GM23338 (cell line): ENCODE results near the gene ENOPH1. TPM values are rescaled to one million over a fixed set of nuclear protein-coding genes. Genes with fewer than 3 reads are reported as not detected.
A peak's percentile ranks its signal among the peaks of the same experiment; 100 is the strongest.
"Not testable (repeated sequence)": the region's sequence is repeated elsewhere in the genome, so short reads cannot be mapped to it uniquely, and the experiment has no call there.

Source experiments
- ATAC-seq: fragments of 200-7000 bp; cut with Tn5 transposase; 3 replicates; pipeline ENCODE4 v1.9.1; 2020
- DNase-seq: peaks from one replicate; pipeline ENCODE4 v3.0.0-alpha.2; 2015; ENCODE audit warnings: low spot score
- H2AFZ ChIP-seq: fragments of 200-600 bp; sonication (generic); 2 replicates; pipeline ENCODE4 v1.8.0; 2016; ENCODE audit warnings: antibody characterized with exemption, mild to moderate bottlenecking, moderate library complexity
- H3F3A ChIP-seq: fragments of 200-600 bp; sonication (generic); replicated peaks from 2 replicates; pipeline ENCODE4 v1.8.0; 2017; ENCODE audit warnings: antibody characterized with exemption, mixed run types, low read depth
- H3K27ac ChIP-seq: fragments of 200-600 bp; sonication (generic); 2 replicates; pipeline ENCODE4 v1.6.1; 2016; ENCODE audit warnings: low read depth
- H3K27me3 ChIP-seq: fragments of 200-600 bp; sonication (generic); 2 replicates; pipeline ENCODE4 v1.8.0; 2016; ENCODE audit warnings: mild to moderate bottlenecking, mixed run types, moderate library complexity; ENCODE audit not compliant: insufficient read depth
- H3K36me3 ChIP-seq: fragments of 200-600 bp; sonication (generic); 2 replicates; pipeline ENCODE4 v1.8.0; 2016; ENCODE audit warnings: mild to moderate bottlenecking; ENCODE audit not compliant: insufficient read depth
- H3K4me1 ChIP-seq: fragments of 200-600 bp; sonication (generic); 2 replicates; pipeline ENCODE4 v1.8.0; 2016; ENCODE audit warnings: mild to moderate bottlenecking, moderate library complexity; ENCODE audit not compliant: insufficient read depth
- H3K4me2 ChIP-seq: fragments of 200-600 bp; sonication (generic); 2 replicates; pipeline ENCODE4 v1.7.1; 2017; ENCODE audit warnings: mixed run types
- H3K4me3 ChIP-seq: fragments of 200-600 bp; sonication (generic); 2 replicates; pipeline ENCODE4 v1.6.1; 2016; ENCODE audit warnings: mixed run types
- H3K79me2 ChIP-seq: fragments of 200-600 bp; sonication (generic); replicated peaks from 2 replicates; pipeline ENCODE4 v1.8.0; 2017; ENCODE audit warnings: mild to moderate bottlenecking; ENCODE audit not compliant: insufficient read depth
- H3K9me2 ChIP-seq: fragments of 200-600 bp; sonication (generic); 2 replicates; pipeline ENCODE4 v1.8.0; 2017; ENCODE audit not compliant: insufficient read depth
- H4K20me1 ChIP-seq: fragments of 200-600 bp; sonication (generic); replicated peaks from 2 replicates; pipeline ENCODE4 v1.8.0; 2017; ENCODE audit warnings: mild to moderate bottlenecking; ENCODE audit not compliant: insufficient read depth
- H3K27ac Mint-ChIP-seq: 2 replicates; pipeline ENCODE4 v1.8.0; 2020; ENCODE audit warnings: inconsistent platforms, mild to moderate bottlenecking, moderate library complexity, mixed read lengths
- H3K27me3 Mint-ChIP-seq: 3 replicates; pipeline ENCODE4 v1.8.0; 2022; ENCODE audit warnings: low read depth, mild to moderate bottlenecking, moderate library complexity, mixed read lengths, inconsistent platforms; ENCODE audit not compliant: insufficient read depth, poor library complexity
- H3K36me3 Mint-ChIP-seq: 3 replicates; pipeline ENCODE4 v1.8.0; 2021; ENCODE audit warnings: low read depth, mild to moderate bottlenecking, inconsistent platforms, moderate library complexity, mixed read lengths
- H3K4me1 Mint-ChIP-seq: 3 replicates; pipeline ENCODE4 v1.8.0; 2020; ENCODE audit warnings: mild to moderate bottlenecking, inconsistent platforms, mixed read lengths
- H3K4me3 Mint-ChIP-seq: 3 replicates; pipeline ENCODE4 v1.8.0; 2021; ENCODE audit warnings: moderate library complexity, mild to moderate bottlenecking, inconsistent platforms, mixed read lengths
- H3K9me3 Mint-ChIP-seq: 3 replicates; pipeline ENCODE4 v1.8.0; 2020; ENCODE audit warnings: moderate library complexity, mild to moderate bottlenecking, inconsistent platforms, mixed read lengths
- CREB1 ChIP-seq: fragments of 250-450 bp; sonication (Bioruptor Pico); IDR thresholded peaks from 2 replicates; pipeline ENCODE4 v1.5.0; 2020; ENCODE audit warnings: low read depth, mild to moderate bottlenecking, moderate library complexity
- CTCF ChIP-seq, 2 experiments: fragments of 200-600 bp in 1 of 2; sonication (generic) in 1 of 2; conservative IDR thresholded peaks; 2 replicates each; pipeline versions ENCODE4 v1.5.1 to v1.6.1; 2016 to 2017; ENCODE audit warnings: antibody characterized with exemption in 2 of 2, low read depth in 2 of 2, mild to moderate bottlenecking in 2 of 2, moderate library complexity in 1 of 2
- JUNB ChIP-seq: IDR thresholded peaks from one replicate; pipeline ENCODE4 v1.6.1; 2016; ENCODE audit warnings: antibody characterized with exemption; ENCODE audit not compliant: unreplicated experiment
- NANOG ChIP-seq: IDR thresholded peaks from 2 replicates; pipeline ENCODE4 v1.6.1; 2016; ENCODE audit warnings: antibody characterized with exemption, borderline replicate concordance
- POLR2AphosphoS5 ChIP-seq: IDR thresholded peaks from 2 replicates; pipeline ENCODE4 v1.6.1; 2016; ENCODE audit warnings: antibody characterized with exemption, low read depth
- STAT1 ChIP-seq: IDR thresholded peaks from one replicate; pipeline ENCODE4 v1.6.1; 2016; ENCODE audit warnings: antibody characterized with exemption; ENCODE audit not compliant: unreplicated experiment
- ZNF114 ChIP-seq: fragments of 250-450 bp; sonication (Bioruptor Pico); IDR thresholded peaks from 2 replicates; pipeline ENCODE4 v1.5.0; 2020; ENCODE audit warnings: mild to moderate bottlenecking, moderate library complexity
- ZNF331 ChIP-seq: fragments of 250-450 bp; sonication (Bioruptor Pico); IDR thresholded peaks from 2 replicates; pipeline ENCODE4 v1.5.0; 2020; ENCODE audit warnings: low read depth, mild to moderate bottlenecking, moderate library complexity
- polyA plus RNA-seq: library from polyadenylated mRNA; unstranded; fragments of >200 nt; fragmentation: Nextera tagmentation; extraction: Ambion mirVana; gene quantifications from 2 replicates; pipeline ENCODE4 v1.2.1, GENCODE V29; 2016
- total RNA-seq: library from RNA; depleted of rRNA; stranded (reverse); fragments of >200 nt; shearing (Covaris generic); gene quantifications from 2 replicates; pipeline ENCODE4 v1.2.3, GENCODE V29; 2014
- TF ChIP-seq, protein P1 (sequence below): IDR thresholded peaks from 2 replicates; pipeline ENCODE4 v1.6.1; 2016; ENCODE audit warnings: antibody characterized with exemption

ENOPH1 gene
- total and polyA plus RNA-seq, 2 experiments from 2014 or later = 105 to 146 TPM

DNA sequence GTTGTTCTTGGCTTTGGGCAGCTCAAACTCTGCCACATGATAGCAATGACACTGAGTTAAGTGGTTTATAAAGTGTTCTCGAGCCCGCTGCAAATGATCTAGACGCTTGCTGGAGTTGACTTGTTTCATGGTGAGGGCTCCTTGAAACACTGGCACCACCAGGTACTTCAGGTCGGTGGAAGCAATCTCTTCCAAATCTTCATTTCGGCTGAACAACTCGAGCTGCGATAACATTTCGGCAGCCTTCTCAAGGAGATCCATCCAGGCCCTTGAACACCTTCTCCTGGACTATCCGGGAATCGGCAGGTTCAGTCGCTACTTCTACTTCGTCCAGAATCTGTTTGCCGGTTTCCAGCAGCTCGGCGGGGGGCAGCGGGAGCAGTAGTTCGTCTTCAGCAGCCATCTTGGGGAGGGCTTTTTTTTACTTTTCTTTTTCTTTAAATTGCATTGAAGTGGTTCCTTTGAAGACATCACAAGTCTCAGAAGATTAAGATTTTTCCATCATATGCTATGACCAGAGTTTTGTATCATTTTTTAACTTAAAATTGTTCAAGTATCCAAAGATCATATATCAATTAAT lies 28.1 kb upstream of the ENOPH1 start:
- peak; percentile 21 for DNase-seq
- Mint-ChIP-seq H3K9me3 (no peaks in the 10 kb centered on the region; the same call in 2 of the 3 replicates), H3K4me1 (no peaks in the 10 kb centered on the region), H3K4me3 (no peak overlapping the region), H3K36me3 (no peaks in the 10 kb centered on the region), H3K27me3 (peaks cover 2% of the 10 kb centered on the region), H3K27ac (no peak overlapping the region)
- Histone ChIP-seq H3K9me2 (no peaks in the 10 kb centered on the region; the same call in 1 of the 2 replicates), H3K36me3 (no peaks in the 10 kb centered on the region), H3K4me2 (no peak overlapping the region), H3K79me2 (no peaks in the 10 kb centered on the region), H3K27me3 (no peaks in the 10 kb centered on the region), H3F3A (no peaks in the 10 kb centered on the region), H3K4me3 (no peak overlapping the region), H4K20me1 (no peaks in the 10 kb centered on the region), H3K27ac (no peak overlapping the region), H2AFZ (peak overlapping the region; percentile 63), H3K4me1 (no peaks in the 10 kb centered on the region)
- TF ChIP-seq, protein P1, sequence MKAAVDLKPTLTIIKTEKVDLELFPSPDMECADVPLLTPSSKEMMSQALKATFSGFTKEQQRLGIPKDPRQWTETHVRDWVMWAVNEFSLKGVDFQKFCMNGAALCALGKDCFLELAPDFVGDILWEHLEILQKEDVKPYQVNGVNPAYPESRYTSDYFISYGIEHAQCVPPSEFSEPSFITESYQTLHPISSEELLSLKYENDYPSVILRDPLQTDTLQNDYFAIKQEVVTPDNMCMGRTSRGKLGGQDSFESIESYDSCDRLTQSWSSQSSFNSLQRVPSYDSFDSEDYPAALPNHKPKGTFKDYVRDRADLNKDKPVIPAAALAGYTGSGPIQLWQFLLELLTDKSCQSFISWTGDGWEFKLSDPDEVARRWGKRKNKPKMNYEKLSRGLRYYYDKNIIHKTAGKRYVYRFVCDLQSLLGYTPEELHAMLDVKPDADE = no peak
- TF ChIP-seq JUNB (no peak), ZNF114 (CRISPR knock-in tag) (no peak), NANOG (no peak), POLR2AphosphoS5 (no peak), CREB1 (CRISPR knock-in tag) (no peak), ZNF331 (no peak), CTCF (conservative IDR thresholded peaks at IDR 0.05; ENCODE audit: low read depth in 2 of 2) (no peak)
- no peak for ATAC-seq

DNA sequence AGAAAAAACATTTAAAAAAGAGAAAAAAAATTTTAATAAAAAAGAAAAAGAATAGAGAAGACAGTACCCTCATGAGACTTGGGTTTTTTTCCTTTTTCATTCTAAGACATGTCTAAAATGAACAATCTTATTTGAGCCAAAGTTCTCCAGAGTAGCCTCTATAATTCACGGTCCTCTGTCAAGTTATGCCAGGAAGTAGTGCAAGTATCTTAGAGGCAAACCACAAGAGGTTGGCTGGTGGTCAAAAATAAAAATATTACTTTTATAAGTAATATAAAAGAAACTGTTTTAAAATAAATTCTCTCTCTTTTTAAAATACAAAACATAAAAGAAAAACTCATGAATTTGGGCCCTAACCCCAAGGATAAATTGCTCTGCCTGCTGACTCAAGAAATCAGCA lies 26.7 kb upstream of the ENOPH1 start:
- Histone ChIP-seq H3K4me2 (no peak overlapping the region), H3K27ac (no peak overlapping the region), H3K36me3 (no peaks in the 10 kb centered on the region), H3K9me2 (no peaks in the 10 kb centered on the region; the same call in 1 of the 2 replicates), H3K4me1 (no peaks in the 10 kb centered on the region), H3F3A (no peaks in the 10 kb centered on the region), H3K27me3 (no peaks in the 10 kb centered on the region), H4K20me1 (no peaks in the 10 kb centered on the region), H2AFZ (no peak overlapping the region; the same call in 1 of the 2 replicates), H3K4me3 (no peak overlapping the region), H3K79me2 (no peaks in the 10 kb centered on the region)
- H3K4me3 Mint-ChIP-seq = no peak overlapping the region
- H3K36me3 Mint-ChIP-seq = no peaks in the 10 kb centered on the region
- H3K4me1 Mint-ChIP-seq = no peaks in the 10 kb centered on the region
- no peak for ATAC-seq
- no peak overlapping the region for H3K27ac Mint-ChIP-seq
- peaks cover 2% of the 10 kb centered on the region for H3K27me3 Mint-ChIP-seq
- H3K9me3 Mint-ChIP-seq = no peaks in the 10 kb centered on the region; the same call in 2 of the 3 replicates
- no peak for TF ChIP-seq STAT1
- no peak for DNase-seq

GRCh38 chr4:82415061-82415460 lies 15.3 kb upstream of the ENOPH1 start:
- H3K27me3 ChIP-seq, H3K4me3 ChIP-seq, H3K36me3 Mint-ChIP-seq, H3K9me2 ChIP-seq, H3K27me3 Mint-ChIP-seq, H3K4me2 ChIP-seq, H3K27ac ChIP-seq, H2AFZ ChIP-seq, H3K9me3 Mint-ChIP-seq, H4K20me1 ChIP-seq, H3K79me2 ChIP-seq, H3K36me3 ChIP-seq, DNase-seq, H3K4me3 Mint-ChIP-seq, H3K4me1 Mint-ChIP-seq, H3F3A ChIP-seq, H3K4me1 ChIP-seq, H3K27ac Mint-ChIP-seq, ATAC-seq: not testable (repeated sequence)
